ENCODE data around the gene SYT17.

- no peak for TF ChIP-seq POLR2AphosphoS5 (IDR thresholded peaks at IDR 0.05)
- no peak for TF ChIP-seq CTCF (IDR thresholded peaks at IDR 0.05)
- no peak for TF ChIP-seq POLR2A (IDR thresholded peaks at IDR 0.05)
Observed at GRCh38 chr16:19188406-19188805, 20.4 kb downstream of the SYT17 start.
